Muscle of back (tissue), 11 donors: ENCODE results near the gene SIRT5. TPM values are rescaled to one million over a fixed set of nuclear protein-coding genes. Genes with fewer than 3 reads are reported as not detected.
A peak's percentile ranks its signal among the peaks of the same experiment; 100 is the strongest.

Experiments used
- DNase-seq, 3 donors: peaks; one replicate each; pipeline versions ENCODE4 v3.0.0 to v3.0.0-alpha.2; 2013
- polyA plus RNA-seq, 10 donors: library from polyadenylated mRNA; unstranded; fragments of 120-200 nt; gene quantifications; one replicate each; pipeline ENCODE4 v1.2.1, GENCODE V29; 2013; ENCODE audit not compliant: insufficient read length in 10 of 10

The SIRT5 gene
- polyA plus RNA-seq, 10 donors = 6.9 to 13.0 (median 9.7) TPM

DNA sequence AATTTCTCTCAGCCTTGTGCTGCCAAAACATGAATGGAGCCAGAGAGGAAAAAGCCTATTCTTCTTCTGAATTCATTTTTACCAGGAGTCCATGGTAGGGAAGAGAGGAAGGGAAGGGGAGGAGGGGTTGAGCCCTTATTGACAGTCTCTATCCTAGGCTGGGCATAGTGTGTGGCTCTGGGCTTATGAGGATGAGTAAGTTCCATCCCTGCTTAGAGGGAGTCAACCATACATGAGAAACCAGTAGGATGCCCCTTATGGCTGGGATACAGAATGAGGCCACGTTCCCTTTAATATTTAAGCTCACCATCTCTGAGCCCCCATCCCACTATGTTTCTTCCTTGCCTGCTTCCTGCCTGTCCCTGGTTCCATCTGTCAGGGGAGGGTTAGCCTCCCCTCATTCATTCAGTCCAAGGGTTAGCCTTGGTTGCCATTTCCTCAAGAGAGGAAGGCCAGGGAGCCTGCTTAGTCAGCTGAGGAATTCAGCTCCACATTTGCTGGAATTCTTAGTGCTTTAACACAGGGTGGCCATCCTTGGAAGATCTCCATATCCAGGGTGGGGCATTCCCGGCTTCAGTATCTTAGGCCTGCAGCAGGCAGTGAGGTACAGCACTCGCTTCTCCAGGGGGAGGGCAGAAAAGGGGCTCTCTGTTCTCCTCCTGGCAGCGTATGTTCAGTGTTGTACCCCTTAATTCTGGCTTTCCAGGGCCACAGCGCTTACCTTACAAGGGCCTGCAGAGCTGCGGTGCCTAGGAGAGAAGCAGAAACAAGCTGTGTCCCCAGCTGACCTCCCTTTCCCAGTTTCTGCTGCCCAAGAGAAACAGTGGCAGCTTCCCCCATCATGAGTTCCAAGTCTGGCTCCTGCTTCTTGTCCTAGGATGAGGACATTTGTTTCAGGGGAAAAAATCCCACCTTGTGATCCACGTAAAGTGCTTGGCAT is 12.5 kb downstream of the SIRT5 start:
- no peak for DNase-seq

- no peak for DNase-seq
Measured at GRCh38 chr6:13589801-13590200, 15.4 kb downstream of the SIRT5 start.

DNA sequence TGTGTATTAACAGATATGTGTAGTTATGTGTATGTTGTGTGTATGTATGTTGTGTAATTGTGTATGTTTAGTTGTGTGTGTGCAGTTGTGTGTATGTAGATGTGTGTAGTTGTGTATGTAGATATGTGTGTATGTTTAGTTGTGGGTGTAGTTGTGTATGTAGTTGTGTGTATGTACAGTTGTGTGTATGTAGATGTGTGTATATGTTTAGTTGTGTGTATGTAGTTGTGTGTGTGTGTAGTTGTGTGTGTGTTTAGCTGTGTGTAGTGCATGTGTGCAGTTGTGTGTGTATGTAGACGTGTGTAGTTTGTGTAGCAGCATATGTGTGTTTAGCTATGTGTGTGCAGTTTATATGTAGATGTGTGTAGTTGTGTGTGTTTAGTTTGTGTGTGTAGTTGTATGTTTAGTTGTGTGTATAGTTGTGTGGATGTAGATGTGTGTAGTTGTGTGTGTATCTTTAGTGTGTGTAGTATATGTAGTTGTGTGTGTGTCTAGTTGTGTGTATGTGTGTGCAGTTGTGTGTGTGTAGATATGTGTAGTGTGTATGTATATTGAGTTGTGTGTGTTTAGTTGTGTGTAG is 16.3 kb downstream of the SIRT5 start:
- DNase-seq = no peak

- no peak for DNase-seq
Measured at GRCh38 chr6:13591205-13591921, 17.0 kb downstream of the SIRT5 start.

GRCh38 chr6:13593103-13593502 is 18.7 kb downstream of the SIRT5 start:
- DNase-seq = no peak

DNA sequence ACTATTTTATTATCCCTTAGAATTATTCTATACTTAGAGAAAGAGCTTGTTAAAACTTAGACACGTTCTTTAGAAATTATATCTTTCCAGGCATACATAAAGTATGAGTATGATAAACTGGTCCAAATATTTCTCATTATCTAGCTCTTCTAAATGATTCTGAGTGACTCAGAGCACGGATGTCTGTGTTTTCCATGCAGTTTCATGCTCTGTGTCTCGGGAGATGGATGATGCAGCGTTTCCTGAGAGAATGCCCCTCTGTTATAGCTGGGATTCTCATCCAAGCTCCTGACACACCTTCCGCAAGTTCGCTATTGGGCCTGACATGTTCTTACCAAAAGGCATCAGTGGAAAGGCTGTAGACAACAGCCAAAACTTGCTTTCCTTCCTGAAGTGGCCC is 19.3 kb downstream of the SIRT5 start:
- DNase-seq = no peak

DNA sequence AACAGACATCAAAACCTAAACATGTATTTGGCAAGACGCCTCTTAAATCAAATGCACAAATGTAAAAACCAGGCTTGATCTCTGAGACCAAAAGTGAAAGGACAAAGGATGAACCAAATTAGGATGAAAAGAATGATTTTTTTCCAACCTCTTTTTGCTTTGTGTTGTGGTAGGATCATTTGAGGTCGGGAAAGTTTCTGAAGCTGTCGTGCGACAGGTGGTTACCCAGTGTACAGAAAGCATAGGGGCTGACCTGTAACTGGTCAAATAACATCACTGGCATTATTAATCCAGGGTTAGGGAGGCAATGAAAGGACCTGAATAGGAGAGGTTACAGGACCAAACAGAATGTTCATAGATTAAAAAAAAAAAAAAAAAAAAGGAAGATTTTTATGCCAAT is 22.7 kb downstream of the SIRT5 start:
- no peak for DNase-seq

DNA sequence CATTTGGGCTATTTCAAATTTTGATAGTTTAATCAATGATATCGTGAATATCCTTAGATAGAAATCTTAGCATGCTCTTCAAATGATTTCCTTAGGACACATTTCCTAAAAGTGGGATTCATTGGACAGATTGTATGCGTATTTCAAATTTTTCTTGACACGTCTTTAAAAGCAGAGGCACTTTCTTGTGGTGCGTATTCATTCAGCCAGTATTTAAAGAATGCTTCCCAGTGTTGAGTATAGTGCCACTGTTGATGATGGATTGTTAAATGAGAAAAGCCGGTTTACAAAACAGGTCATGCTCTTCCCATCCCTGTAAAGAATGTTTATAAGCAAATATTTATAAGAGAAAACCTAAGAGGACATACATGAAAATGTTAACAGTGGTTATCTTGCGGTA is 25.6 kb downstream of the SIRT5 start:
- no peak for DNase-seq

GRCh38 chr6:13604135-13604534 is 29.7 kb downstream of the SIRT5 start:
- no peak for DNase-seq

DNA sequence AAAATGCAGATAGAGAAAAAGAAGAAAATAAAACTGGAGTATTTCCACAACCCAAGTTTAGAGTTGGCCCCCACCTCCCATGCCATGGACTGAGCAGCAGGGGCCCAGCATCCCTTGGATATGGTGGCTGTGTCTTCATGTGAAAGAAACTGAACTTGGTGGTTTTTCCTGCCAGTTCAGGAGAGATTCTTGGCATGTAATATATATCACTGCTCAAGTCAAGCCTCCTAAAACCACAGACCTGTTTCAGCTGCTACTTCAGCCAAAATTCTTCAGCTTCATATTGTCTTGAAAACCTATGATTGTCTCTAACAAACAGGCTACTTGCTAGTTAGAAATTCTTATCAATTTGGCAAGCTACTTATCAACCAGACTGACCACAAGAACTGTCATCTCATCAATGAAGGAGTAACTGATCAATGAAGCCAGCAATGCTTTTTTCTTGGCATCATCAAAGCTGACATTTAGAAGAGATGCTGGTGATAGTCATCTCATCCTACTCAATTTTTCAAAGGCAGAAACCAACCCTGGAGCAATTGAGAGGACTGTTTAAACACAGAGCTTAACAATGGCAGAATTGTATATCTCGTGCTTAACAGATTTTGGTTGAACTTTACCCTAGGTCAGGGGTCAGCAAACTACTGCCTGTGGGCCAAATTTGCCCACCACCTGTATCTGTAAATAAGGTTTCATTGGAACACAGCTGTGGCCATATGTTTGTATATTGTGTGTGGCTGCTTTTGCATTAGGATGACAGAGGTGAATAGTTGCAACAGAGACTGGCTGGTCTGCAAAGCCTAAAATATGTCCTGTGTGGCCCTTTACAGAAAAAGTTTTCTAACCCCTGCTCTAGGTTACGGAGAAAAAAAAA is 30.4 kb downstream of the SIRT5 start:
- DNase-seq = no peak

DNA sequence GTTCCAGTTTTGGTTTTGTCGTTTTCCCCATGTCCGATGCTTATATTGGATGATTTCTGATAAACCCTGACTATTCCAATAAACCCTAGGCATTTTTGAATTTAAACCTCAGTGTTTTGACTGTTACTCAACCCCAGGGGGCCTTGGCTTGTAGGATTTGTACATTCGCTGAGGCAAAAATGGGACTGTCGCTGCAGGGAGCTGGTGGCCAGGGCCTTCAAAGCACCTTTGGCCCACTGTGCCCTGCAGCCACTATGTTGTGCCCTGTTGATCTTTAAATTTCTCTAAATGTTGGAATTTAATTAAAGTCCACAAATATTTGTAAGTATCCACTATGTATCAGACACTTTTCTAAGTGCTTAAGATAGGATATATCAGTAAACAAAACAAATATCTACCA is 31.2 kb downstream of the SIRT5 start:
- no peak for DNase-seq

DNA sequence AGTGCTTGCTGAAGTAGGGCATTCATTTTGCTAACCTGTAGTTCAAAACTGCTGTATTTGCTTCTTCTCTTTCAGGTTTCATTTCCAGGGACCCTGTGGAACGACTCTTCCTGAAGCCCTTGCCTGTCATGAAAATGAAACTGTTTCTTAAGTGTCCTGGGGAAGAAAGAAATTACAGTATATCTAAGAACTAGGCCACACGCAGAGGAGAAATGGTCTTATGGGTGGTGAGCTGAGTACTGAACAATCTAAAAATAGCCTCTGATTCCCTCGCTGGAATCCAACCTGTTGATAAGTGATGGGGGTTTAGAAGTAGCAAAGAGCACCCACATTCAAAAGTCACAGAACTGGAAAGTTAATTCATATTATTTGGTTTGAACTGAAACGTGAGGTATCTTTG is 37.3 kb downstream of the SIRT5 start:
- DNase-seq = no peak

DNA sequence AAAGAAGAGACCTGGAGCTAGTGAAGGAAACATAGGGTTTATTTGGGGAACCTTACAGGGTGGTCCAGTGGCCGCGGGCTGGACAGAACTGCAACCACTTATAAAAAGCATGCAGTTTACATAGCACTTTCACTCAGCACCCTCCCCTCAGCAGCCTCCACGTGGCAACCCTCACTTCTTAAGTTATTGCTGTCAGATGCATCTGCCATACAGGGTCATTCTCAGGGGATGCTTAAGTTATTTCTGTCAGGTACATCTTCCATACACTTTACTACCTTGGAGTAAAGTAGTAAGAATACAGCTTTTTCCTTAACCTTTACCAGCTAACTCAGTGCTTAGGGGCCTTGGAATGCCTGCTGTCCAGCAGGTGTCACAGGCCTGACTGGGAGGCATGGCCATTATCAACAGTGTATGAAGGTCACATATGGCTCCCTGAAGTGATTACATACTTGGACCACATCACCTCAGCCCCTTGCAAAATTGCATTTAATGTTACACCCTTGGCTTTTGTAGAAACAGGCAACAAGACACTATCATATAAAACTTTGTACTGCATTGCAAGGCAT is 38.7 kb downstream of the SIRT5 start:
- no peak for DNase-seq

GRCh38 chr6:13614126-13614925 is 39.9 kb downstream of the SIRT5 start:
- peak in 1 of 3 donors; percentile 9 for DNase-seq

DNA sequence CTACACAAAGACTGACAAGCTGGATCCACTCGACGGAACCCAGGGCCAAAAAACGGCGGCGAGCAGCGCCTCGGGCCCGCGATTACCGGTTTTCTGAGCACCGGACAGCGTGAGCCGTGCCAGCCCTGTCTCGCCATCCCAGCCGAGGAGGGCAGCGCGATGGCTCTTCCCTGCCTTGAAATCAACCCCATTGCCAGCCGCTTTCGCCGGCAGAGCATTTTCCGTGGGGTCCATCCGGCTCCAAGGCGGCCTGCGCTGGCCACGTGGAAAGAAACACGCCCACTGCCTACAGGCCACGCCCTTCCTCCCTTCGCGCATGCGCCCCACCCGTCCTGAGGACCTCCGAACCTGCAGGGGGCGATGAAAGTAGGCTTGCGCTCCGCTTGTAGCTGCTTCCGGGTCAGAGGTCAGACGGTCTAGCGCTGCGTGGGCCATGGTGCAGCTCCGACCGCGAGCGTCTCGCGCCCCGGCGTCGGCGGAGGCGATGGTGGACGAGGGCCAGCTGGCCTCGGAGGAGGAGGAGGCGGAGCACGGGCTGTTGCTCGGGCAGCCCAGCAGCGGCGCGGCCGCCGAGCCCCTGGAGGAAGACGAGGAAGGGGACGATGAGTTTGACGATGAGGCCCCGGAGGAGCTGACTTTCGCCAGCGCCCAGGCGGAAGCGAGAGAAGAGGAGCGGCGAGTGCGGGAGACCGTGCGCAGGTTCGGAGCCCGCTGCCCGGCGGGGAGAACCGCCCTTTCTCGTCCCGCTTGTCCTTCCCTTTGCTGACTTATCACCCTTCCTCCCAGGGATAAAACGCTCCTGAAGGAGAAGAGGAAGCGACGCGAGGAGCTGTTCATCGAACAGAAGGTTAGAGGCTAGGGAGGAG is 40.8 kb downstream of the SIRT5 start, which contains the start of gene NOL7:
NOL7 (plus strand) TSS at position 410 of the 866 bp plus-strand sequence; CDS start at position 434, 24 bp downstream.
- DNase-seq = peak; percentile 98 to 99 (median 99)

DNA sequence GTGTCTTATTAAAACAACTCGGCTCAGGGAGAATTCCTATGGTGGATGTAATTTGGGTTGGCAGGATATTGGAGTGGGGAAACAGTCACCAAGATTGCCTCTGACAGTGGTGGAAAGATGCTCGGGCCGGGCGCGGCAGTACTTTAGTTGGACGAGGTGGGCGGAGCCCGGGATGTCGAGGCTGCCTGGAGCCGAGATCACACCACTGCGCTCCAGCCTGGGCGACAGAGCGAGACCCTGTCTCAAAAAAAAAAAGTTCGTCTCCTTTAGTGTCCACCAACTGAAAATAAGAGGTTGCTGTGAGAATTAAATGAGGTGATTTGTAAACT is 41.4 kb downstream of the SIRT5 start:
- DNase-seq = peak in 1 of 3 donors; percentile 36

GRCh38 chr6:13617066-13617465 is 42.7 kb downstream of the SIRT5 start:
- no peak for DNase-seq

DNA sequence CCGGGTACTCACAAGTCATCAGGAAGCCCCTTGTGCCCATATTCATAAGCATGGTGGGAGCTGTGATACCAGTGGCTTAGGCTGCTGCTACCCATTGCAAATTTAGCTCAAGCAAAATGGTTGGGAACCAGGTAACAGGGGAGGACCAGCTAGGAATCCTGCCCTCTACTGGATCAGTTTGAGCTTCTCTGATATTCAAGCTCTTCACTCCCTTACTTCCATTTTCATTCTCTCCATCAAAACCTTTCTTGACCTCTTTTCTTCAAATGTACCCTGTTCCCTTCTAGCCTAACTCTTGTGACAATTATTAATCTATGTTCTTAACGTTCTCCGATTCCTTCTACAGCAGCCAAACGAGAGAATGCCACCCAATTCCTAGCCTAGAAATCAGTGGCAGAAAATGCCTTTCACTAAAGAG is 50.5 kb downstream of the SIRT5 start:
- DNase-seq = no peak

- no peak for DNase-seq
Measured at GRCh38 chr6:13629459-13630116, 55.2 kb downstream of the SIRT5 start.
